Neuron (in vitro differentiated cells): ENCODE data around the gene PRSS22.

Source experiments
- H2AFZ ChIP-seq: one replicate; pipeline ENCODE4 v1.6.1; 2013; ENCODE audit warnings: low read depth, mild to moderate bottlenecking, inconsistent platforms, low read length, moderate library complexity
- H3K27me3 ChIP-seq: one replicate; pipeline ENCODE4 v1.6.1; 2013; ENCODE audit warnings: low read length; ENCODE audit not compliant: insufficient read depth
- H3K36me3 ChIP-seq: one replicate; pipeline ENCODE4 v1.6.1; 2013; ENCODE audit warnings: low read length; ENCODE audit not compliant: insufficient read depth
- H3K4me1 ChIP-seq: one replicate; pipeline ENCODE4 v1.6.1; 2013; ENCODE audit warnings: low read length; ENCODE audit not compliant: insufficient read depth
- H3K4me3 ChIP-seq: 2 replicates; pipeline ENCODE4 v1.5.1; 2013; ENCODE audit warnings: mild to moderate bottlenecking, low read length, moderate library complexity
- H3K9me3 ChIP-seq: one replicate; pipeline ENCODE4 v1.6.1; 2013; ENCODE audit warnings: low read length

PRSS22 gene

DNA sequence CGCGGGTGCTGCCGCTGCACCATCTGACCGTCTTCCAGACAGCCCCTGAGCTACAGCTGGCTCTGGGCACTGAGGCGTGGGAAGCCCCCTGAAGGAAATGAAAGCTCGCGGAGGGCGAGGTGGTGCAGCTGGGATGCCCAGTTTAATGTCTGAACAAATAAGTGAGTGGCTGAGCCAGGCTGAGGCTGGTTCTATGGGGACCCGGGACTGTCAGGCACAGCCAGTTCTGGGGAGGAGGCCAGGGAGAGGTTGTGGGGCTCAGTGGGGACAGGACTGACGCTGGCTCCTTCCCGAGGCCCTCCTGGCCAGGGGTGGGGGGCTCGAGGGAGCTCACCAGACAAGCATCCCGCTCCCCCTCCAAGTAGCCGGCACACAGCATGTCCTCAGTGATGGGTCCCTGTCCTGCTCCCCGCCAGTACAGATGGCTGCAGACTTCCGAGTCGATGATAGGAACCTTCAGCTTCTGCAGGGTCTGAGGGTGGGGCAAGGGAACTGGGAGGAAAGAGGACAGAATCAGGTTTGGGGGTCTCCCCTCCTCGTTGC, 4.4 kb downstream of the PRSS22 start:
- Histone ChIP-seq H3K36me3 (no peaks in the 10 kb centered on the region), H3K4me1 (no peaks in the 10 kb centered on the region), H3K4me3 (no peak overlapping the region), H2AFZ (no peak overlapping the region), H3K27me3 (peaks cover 27% of the 10 kb centered on the region), H3K9me3 (peaks cover 2% of the 10 kb centered on the region)

DNA sequence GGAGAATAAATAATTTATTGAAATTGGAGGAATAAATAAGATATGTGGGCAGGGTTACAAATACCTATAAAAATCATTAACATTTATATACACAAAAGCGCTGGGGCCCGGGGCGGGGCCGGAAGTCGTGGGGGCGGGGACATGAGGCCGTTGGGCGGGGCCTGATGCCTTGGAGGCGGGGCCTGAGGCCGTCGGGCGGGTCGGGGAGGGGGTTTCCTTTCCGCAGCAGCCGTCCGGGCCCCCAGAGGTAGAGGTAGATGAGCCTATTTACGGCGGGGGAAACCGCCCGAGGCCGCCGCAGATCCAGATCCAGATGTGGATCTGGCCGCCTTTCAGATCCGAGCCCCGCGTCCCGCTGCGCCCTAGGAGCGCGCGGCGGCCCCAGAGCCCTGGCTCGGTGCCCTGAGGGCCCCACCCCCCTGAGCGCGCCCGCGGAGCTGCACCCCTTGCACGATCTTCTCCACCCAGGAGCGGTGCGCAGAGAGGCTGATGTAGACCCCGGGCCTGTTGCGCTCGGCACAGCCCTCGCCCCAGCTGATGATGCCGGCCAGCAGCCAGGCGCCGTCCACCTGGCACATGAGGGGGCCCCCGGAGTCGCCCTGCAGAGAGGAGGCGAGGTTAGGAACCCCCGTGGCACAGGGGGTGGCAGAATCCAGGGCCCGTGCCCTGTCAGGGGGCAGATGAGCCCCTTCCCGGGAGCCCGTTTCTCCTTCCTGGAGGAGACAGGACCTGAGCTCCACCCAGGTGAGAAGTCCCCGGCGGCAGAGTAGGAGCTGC, 5.1 kb downstream of the PRSS22 start:
- H2AFZ ChIP-seq, result no peak overlapping the region
- H3K27me3 ChIP-seq, result peaks cover 20% of the 10 kb centered on the region
- H3K4me1 ChIP-seq, result no peaks in the 10 kb centered on the region
- no peaks in the 10 kb centered on the region for H3K36me3 ChIP-seq
- peaks cover 2% of the 10 kb centered on the region for H3K9me3 ChIP-seq
- H3K4me3 ChIP-seq, result no peak overlapping the region

DNA sequence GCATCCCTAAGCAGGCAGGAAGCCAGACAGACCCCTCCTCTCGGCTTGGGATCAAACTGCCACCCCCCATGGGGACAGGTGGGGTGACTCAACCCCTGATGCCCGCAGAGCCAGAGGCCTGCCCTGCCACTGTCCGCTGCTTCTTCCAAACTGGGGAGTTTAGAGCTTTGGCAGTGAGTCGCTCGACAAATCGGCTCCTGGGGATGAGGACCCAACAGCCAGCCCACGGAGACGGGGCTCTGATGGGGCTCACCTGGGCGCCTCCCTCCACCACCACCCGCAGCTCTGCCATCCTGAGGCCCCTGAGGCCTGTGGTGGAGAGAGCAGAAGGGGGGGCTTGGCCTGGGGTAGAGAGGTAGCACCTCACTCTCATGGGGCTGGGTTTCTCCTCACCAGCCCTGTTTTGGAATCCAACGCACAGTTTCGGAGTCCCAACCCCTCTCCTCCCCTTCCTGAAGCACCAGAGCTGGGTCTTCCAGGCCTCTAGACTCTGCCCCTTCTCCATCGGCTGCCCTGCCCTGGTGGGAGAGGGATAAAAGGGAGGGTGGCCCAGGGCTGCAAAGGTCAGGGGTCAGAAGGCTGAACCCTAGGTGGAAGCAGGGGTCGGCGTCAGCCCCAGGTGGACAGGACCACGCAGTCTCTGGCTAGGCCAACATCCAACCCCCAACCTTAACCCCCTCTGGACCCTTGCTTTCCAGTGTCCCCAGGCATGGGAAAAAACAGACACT, 5.8 kb downstream of the PRSS22 start:
- peaks cover 2% of the 10 kb centered on the region for H3K9me3 ChIP-seq
- no peak overlapping the region for H3K4me3 ChIP-seq
- H3K4me1 ChIP-seq, result no peaks in the 10 kb centered on the region
- H3K36me3 ChIP-seq, result no peaks in the 10 kb centered on the region
- H3K27me3 ChIP-seq, result peaks cover 13% of the 10 kb centered on the region
- no peak overlapping the region for H2AFZ ChIP-seq

DNA sequence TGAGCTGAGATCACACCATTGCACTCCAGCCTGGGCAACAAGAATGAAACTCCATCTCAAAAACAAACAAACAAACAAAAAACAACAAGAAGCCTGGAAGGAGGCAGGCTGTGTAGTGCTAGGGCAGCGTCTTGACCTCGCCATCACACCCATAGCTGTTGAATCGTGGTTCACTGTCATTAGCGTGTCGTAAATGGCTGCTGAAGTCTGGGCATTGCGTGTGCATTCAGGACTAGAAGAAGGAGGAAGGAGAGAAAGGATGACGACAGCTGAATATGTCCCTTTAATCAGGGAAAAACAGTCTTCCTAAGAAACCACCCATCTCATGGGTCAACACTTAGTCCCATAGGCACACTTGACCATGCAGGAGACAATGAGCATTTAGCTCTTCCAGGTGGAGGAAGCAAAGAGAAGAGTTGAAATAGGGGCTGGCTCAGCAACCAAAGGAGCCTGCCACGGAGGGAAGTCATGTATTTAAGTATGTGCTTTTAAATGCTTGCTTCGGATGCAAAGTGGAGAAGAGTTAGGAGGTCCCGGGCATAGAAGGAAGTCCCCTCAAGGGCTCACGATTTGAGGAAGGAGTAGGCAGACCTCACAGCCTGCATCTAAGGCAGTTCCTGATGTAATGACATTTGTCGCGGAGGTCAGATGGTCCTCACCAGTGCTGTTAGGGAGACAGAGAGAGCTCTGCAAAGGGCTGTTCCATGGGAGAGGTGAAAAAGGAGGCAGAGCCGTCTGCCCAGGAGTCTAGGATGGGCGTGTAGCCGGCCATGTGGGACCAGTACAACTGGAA, 8.8 kb downstream of the PRSS22 start:
- Histone ChIP-seq H3K27me3 (peaks cover 3% of the 10 kb centered on the region), H3K36me3 (no peaks in the 10 kb centered on the region), H2AFZ (no peak overlapping the region), H3K4me1 (no peaks in the 10 kb centered on the region), H3K9me3 (no peaks in the 10 kb centered on the region), H3K4me3 (no peak overlapping the region)

DNA sequence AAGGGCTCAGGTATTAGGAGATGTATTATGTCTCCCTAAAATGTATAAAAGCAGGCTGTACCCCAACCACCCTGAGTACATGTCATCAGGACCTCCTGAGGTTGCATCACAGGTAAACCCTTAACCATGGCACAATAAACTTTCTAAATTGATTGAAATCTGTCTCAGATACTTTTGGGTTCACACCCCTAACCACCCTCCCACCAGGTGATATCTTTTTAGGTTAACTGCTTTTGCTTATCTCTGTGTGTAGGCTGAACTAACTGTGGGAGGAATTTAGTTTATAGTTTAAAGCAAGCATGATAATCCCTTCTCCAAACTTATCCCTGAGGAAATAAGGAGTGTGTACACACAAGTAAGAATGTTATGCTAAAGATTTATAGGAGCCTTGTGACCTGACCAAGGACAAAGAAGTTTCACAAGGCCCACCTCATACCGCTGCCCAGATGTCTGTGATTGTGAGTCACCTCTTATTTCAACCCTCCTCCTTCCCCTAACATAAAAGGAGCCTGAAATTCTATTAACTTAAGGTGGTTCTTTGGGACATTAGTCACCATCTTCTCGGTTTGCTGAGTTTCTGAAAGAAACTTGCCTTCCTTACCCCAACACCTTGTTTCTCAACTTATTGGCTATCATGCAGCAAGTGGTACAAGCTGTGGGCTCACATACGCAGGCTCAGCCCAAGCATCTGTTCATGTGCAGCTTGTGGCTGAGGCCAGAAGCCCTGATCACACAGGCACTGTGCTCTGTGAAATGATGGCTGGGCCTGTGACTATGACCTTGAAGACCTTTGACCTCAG, 11.3 kb downstream of the PRSS22 start:
- H2AFZ ChIP-seq, result no peak overlapping the region
- no peaks in the 10 kb centered on the region for H3K36me3 ChIP-seq
- H3K4me3 ChIP-seq, result no peak overlapping the region
- H3K9me3 ChIP-seq, result no peaks in the 10 kb centered on the region
- H3K4me1 ChIP-seq, result no peaks in the 10 kb centered on the region
- peaks cover 3% of the 10 kb centered on the region for H3K27me3 ChIP-seq

DNA sequence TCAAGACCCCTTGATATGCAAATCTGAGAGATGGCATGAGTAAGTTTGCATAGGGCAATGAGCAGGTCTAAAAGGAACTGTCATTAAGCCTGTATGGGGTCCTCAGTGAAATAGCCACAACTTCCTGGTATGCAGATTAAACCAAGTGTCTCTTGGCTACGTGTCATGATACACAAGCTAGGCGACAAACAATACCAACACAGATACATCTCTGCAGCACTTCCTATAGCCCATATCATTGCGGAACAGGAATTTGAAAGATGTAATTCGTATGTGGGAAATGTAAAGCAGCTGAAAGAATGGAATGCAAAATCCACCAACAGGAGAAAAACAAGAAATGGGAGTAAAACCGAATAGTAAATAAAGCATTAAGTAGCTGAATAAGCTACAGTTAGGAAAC, 12.9 kb downstream of the PRSS22 start:
- no peaks in the 10 kb centered on the region for H3K36me3 ChIP-seq
- H2AFZ ChIP-seq, result no peak overlapping the region

DNA sequence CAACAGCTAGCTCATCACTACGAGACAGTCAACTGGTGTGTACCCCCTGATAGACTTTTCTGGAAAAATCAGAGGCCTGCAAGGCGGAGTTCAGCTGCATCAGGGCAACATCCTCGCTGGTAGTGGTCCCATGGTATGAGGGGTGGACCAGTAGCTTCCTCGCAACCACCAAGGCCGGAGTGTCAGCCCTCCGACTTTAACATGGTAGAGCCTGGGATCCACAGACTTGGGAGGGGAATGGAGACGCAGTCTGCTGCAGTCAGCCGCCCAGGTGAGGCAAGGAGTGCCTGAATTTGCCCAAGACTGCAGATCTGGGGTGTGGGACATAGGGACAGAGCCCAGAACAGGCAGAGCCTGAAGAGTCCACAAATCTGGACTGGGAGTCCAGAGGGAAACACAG, 14.4 kb downstream of the PRSS22 start:
- H3K4me1 ChIP-seq, result no peaks in the 10 kb centered on the region
- H3K27me3 ChIP-seq, result peaks cover 3% of the 10 kb centered on the region
- no peak overlapping the region for H2AFZ ChIP-seq
- no peak overlapping the region for H3K4me3 ChIP-seq
- no peaks in the 10 kb centered on the region for H3K9me3 ChIP-seq
- no peaks in the 10 kb centered on the region for H3K36me3 ChIP-seq

More for the DNA sequence above, 12.9 kb downstream of the PRSS22 start:
- Histone ChIP-seq H3K9me3 (no peaks in the 10 kb centered on the region), H3K27me3 (peaks cover 3% of the 10 kb centered on the region), H3K4me1 (no peaks in the 10 kb centered on the region), H3K4me3 (no peak overlapping the region)

DNA sequence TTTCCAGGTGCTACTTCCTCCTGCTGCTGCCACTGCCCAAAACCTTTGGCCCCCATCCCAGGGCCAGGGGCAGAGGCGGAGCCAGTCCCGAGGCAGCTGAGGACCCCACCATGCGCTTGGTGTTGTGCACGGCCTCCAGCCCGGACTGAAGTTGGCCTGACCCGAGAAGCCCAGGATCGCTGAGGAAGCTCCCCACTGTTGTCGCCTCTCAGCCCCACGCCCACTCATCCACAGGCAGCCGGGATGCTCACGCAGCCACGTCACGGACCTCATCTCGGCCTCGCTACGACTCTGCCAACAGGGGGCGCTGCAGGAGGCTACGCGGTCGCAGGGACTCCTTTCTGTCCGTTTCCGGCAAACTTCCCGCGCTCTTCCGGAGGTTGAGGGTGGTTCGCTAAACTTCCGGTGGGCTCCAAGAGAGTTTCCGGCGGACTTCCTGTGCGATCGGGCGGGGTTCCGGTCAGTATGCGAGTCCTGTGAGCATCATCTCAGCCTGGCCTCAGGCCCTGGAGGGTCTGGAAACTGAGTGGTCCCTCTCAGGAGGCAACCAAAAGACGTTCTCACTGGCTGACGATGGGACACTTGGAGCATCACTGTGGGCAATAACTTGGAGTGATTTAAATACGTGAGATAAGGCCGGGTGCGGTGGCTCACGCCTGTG, 15.5 kb downstream of the PRSS22 start:
- H3K36me3 ChIP-seq, result no peaks in the 10 kb centered on the region
- H2AFZ ChIP-seq, result no peak overlapping the region
- no peak overlapping the region for H3K4me3 ChIP-seq
- no peaks in the 10 kb centered on the region for H3K4me1 ChIP-seq
- no peaks in the 10 kb centered on the region for H3K9me3 ChIP-seq
- peaks cover 3% of the 10 kb centered on the region for H3K27me3 ChIP-seq

DNA sequence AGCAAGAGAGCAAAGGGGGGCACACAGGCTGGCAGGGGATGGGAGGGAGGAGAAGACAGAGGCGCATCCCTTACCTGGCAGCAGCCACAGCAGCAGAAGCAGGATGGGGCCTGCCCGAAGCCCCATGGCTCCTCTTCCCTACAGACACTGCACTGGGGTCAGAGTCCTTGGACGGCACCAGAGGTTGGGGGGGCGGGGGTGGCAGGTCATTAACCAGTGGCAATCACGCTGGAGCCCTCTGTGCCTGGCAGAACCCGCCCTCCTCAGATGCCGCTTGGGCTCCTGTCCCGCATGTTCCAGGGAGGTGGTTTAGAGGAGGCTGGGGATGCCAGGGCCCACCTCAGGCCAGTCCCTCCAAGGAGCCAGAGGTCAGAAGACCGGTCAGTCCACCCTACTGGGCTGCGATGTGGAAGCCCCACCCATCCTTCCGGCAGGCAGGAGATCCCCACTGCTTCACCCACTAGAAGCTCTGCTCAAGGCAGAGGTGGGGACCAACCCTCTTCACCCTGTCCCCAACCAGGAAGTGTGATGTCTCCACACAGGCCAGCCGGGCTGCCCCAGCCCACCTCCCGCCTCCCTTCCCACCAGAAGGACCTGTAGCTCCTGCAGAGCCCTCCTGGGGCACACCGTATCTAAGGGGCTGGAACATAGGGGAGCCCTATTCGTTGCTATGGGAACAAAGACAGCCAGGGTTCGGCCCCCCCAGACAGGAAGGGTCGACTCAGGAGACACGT, 16.2 kb downstream of the PRSS22 start:
- no peaks in the 10 kb centered on the region for H3K9me3 ChIP-seq
- H2AFZ ChIP-seq, result no peak overlapping the region
- H3K36me3 ChIP-seq, result no peaks in the 10 kb centered on the region
- no peaks in the 10 kb centered on the region for H3K4me1 ChIP-seq
- H3K4me3 ChIP-seq, result no peak overlapping the region
- H3K27me3 ChIP-seq, result peaks cover 3% of the 10 kb centered on the region

DNA sequence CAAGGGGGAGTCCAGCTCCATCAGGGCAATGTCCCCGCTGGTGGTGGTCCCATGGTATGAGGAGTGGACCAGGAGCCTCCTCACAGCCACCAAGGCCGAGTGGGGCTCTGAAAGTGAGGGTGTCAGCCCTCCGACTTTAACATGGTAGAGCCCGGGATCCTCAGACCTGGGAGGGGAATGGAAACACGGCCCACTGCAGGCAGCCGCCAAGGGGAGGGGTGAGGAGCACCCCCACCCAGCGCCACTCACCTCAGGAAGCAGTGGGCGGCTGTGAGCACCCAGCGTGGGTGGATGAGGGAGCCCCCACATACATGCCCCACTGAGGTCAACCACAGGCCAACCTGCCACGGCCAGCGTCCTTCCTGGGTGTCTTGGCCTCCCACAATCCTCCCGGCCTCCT, 17.1 kb downstream of the PRSS22 start:
- Histone ChIP-seq H3K9me3 (no peaks in the 10 kb centered on the region), H3K4me1 (peaks cover 4% of the 10 kb centered on the region), H3K36me3 (no peaks in the 10 kb centered on the region), H2AFZ (no peak overlapping the region), H3K4me3 (no peak overlapping the region), H3K27me3 (peaks cover 6% of the 10 kb centered on the region)

DNA sequence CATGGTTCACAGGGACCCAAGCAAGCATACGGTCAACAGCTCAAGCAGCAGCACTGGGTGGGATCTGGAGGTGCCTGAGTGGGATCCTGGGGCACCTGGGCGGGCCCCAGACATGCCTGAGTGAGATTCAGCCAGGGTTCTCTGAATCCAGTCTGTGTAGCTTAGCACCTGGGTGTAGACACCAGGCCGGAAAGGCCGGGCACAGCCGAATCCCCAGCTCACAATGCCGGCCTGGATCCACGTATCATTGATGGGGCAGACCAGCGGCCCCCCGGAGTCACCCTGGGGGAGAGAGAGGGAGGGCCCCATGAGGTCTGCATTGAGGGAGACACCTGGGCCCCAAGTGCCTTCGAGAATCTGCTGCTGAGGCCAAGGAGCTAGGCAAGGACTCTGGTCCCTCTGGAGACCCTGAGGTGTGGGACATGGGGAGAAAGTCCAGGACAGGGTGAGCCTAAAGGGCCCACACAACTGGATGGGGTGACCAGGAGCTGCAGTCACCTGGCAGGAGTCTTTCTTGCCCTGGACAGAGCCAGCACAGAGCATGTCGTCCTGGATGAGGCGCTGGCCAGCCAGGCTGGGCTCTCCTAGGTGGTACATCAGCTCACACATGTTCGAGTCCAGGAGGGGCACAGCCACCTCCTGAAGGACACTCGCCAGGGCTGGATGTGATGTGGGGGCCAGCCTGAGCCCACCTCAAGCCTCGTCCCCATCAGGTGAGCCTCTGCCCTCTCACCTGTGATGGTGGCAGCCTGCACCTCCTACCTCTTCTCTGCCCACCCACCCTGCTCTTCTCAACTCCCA, 18.1 kb downstream of the PRSS22 start:
- H3K9me3 ChIP-seq, result no peaks in the 10 kb centered on the region
- H3K36me3 ChIP-seq, result no peaks in the 10 kb centered on the region
- H3K4me1 ChIP-seq, result peaks cover 4% of the 10 kb centered on the region
- H3K27me3 ChIP-seq, result peaks cover 10% of the 10 kb centered on the region
- no peak overlapping the region for H2AFZ ChIP-seq
- no peak overlapping the region for H3K4me3 ChIP-seq
